ENCODE results near the gene PHACTR1. TPM values are rescaled to one million over a fixed set of nuclear protein-coding genes. Genes with fewer than 3 reads are reported as not detected.

Gene PHACTR1
- total RNA-seq, 4 donors from 2014 or later = 2.0 to 8.3 (median 4.5) TPM

- Histone ChIP-seq H3K27me3 (no peaks in the 10 kb centered on the region), H3K4me3 (no peak overlapping the region), H3K9me3 (no peaks in the 10 kb centered on the region), H3K27ac (no peak overlapping the region), H3K4me1 (no peaks in the 10 kb centered on the region), H3K36me3 (no peaks in the 10 kb centered on the region)
- intact Hi-C loops (cut with DNase I; ENCODE audit: low total_unique reads) = no loop called here
- TF ChIP-seq CTCF (IDR thresholded peaks at IDR 0.05) (no peak), POLR2A (IDR thresholded peaks at IDR 0.05) (no peak)
- no peak for DNase-seq
Measured at GRCh38 chr6:12891595-12891994, 175.0 kb downstream of the PHACTR1 start.

- no peak for TF ChIP-seq POLR2A (IDR thresholded peaks at IDR 0.05)
- no peaks in the 10 kb centered on the region for H3K27me3 ChIP-seq
- H3K4me3 ChIP-seq = no peak overlapping the region
- H3K27ac ChIP-seq = no peak overlapping the region
- intact Hi-C loops (cut with DNase I; ENCODE audit: low total_unique reads) = no loop called here
- DNase-seq = no peak
- H3K9me3 ChIP-seq = no peaks in the 10 kb centered on the region
- H3K4me1 ChIP-seq = no peaks in the 10 kb centered on the region
- H3K36me3 ChIP-seq = no peaks in the 10 kb centered on the region
Measured at GRCh38 chr6:12892151-12892550, 175.6 kb downstream of the PHACTR1 start.

GRCh38 chr6:12893036-12893435, 176.5 kb downstream of the PHACTR1 start:
- H3K4me3 ChIP-seq = no peak overlapping the region
- intact Hi-C loops (cut with DNase I; ENCODE audit: low total_unique reads) = no loop called here
- H3K27me3 ChIP-seq = no peaks in the 10 kb centered on the region
- no peak for TF ChIP-seq CTCF (IDR thresholded peaks at IDR 0.05)
- no peak for TF ChIP-seq POLR2A (IDR thresholded peaks at IDR 0.05)
- no peak for DNase-seq
- H3K27ac ChIP-seq = no peak overlapping the region
- no peaks in the 10 kb centered on the region for H3K36me3 ChIP-seq
- H3K4me1 ChIP-seq = no peaks in the 10 kb centered on the region
- H3K9me3 ChIP-seq = no peaks in the 10 kb centered on the region

GRCh38 chr6:12895721-12896120, 179.2 kb downstream of the PHACTR1 start:
- no peak for DNase-seq
- Histone ChIP-seq H3K4me1 (no peaks in the 10 kb centered on the region), H3K27ac (no peak overlapping the region), H3K9me3 (no peaks in the 10 kb centered on the region), H3K27me3 (no peaks in the 10 kb centered on the region), H3K36me3 (no peaks in the 10 kb centered on the region), H3K4me3 (no peak overlapping the region)
- TF ChIP-seq CTCF (IDR thresholded peaks at IDR 0.05) (no peak), POLR2A (IDR thresholded peaks at IDR 0.05) (no peak)
- intact Hi-C loops (cut with DNase I; ENCODE audit: low total_unique reads) = no loop called here

- DNase-seq = no peak
- intact Hi-C loops (cut with DNase I; ENCODE audit: low total_unique reads) = no loop called here
- Histone ChIP-seq H3K9me3 (no peaks in the 10 kb centered on the region), H3K4me1 (no peaks in the 10 kb centered on the region), H3K4me3 (no peak overlapping the region), H3K36me3 (no peaks in the 10 kb centered on the region), H3K27me3 (no peaks in the 10 kb centered on the region), H3K27ac (no peak overlapping the region)
- no peak for TF ChIP-seq CTCF (IDR thresholded peaks at IDR 0.05)
- no peak for TF ChIP-seq POLR2A (IDR thresholded peaks at IDR 0.05)
Measured at GRCh38 chr6:12896208-12896733, 179.7 kb downstream of the PHACTR1 start.

GRCh38 chr6:12898603-12899002, 182.0 kb downstream of the PHACTR1 start:
- Histone ChIP-seq H3K27me3 (no peaks in the 10 kb centered on the region), H3K27ac (no peak overlapping the region), H3K9me3 (no peaks in the 10 kb centered on the region), H3K36me3 (no peaks in the 10 kb centered on the region), H3K4me3 (no peak overlapping the region), H3K4me1 (no peaks in the 10 kb centered on the region)
- DNase-seq = no peak
- TF ChIP-seq CTCF (IDR thresholded peaks at IDR 0.05) (no peak), POLR2A (IDR thresholded peaks at IDR 0.05) (no peak)
- intact Hi-C loops (cut with DNase I; ENCODE audit: low total_unique reads) = no loop called here
